GM13976 (cell line): ENCODE data around the gene ZFYVE27.

ENCODE experiments used
- DNase-seq: peaks from one replicate; pipeline ENCODE4 v3.0.0; 2012; ENCODE audit warnings: low spot score
- in situ Hi-C: fragments of 300-500 bp; cut with MboI; formaldehyde crosslinking; loops from one replicate; pipeline ENCODE4 v1.12.0; 2022; ENCODE audit warnings: low sequenced_read_pairs, mixed read lengths, inconsistent platforms; ENCODE audit not compliant: unreplicated experiment
- TF ChIP-seq, protein P1 (sequence below): IDR thresholded peaks from 2 replicates; pipeline ENCODE4 v1.5.1; 2012; ENCODE audit warnings: borderline replicate concordance, mild to moderate bottlenecking; ENCODE audit not compliant: insufficient read depth; ENCODE audit errors: extremely low read depth, missing control alignments, control extremely low read depth

Gene ZFYVE27

DNA sequence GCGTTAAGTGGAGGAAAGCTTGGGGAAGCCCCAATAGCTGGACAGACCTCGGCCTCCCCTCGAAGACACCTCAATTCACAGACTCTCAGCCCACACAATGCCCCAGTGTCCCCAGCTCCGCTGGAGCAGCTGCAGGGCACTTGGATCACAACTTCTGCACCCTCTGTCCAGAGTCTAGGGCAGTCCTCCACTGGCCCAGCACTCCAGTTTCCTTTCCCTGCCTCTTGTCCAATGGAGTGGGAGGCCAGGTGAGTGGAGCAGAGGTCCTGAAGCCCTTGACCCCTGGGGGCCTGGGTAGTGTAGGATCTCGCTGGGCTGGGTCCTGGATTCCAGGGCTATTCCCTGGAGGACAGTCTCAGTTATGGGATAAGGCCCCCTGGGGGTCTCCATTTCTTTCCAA lies 23.0 kb downstream of the ZFYVE27 start:
- in situ Hi-C loops, result no loop called here
- TF ChIP-seq, protein P1, sequence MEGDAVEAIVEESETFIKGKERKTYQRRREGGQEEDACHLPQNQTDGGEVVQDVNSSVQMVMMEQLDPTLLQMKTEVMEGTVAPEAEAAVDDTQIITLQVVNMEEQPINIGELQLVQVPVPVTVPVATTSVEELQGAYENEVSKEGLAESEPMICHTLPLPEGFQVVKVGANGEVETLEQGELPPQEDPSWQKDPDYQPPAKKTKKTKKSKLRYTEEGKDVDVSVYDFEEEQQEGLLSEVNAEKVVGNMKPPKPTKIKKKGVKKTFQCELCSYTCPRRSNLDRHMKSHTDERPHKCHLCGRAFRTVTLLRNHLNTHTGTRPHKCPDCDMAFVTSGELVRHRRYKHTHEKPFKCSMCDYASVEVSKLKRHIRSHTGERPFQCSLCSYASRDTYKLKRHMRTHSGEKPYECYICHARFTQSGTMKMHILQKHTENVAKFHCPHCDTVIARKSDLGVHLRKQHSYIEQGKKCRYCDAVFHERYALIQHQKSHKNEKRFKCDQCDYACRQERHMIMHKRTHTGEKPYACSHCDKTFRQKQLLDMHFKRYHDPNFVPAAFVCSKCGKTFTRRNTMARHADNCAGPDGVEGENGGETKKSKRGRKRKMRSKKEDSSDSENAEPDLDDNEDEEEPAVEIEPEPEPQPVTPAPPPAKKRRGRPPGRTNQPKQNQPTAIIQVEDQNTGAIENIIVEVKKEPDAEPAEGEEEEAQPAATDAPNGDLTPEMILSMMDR, result no peak

DNA sequence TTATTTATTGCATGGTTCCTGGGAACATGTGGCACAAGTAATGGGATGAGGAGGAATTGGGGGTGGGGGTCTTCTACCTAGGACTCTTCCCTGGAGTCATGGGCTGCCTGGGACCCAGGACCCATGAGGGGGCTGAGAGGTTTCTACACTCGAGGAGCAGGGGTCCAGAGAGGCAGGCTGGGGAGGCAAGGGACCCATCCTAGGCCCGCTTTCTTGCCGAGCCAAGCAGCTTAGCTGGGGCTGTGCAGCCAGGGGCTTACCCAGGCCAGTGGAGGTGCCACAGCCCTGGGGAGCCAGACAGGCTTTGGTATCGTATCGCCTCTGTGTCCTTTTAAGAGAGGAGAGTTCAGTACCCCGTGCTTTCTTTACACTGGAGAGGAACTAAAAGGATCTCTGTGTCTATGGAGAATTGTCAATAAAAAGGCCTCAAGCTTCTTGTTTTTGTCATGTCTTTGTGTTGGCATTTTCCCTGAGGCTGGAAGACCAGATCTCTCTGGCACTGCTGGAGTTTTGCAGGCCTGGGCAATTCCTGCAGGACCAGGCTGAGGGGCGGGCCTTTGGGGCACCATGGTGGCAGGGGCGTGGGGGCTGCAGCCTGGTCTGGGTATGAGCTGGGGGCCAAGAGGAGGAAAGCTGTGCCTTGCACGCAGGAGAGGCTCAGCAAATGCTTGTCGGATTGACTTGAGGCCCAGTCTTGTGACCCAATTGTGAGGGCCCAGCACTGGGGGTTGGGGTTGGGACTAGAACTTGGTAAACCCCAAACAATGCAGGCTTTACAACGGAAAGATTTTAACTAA lies 23.7 kb downstream of the ZFYVE27 start:
- TF ChIP-seq, protein P1, result no peak
- DNase-seq, result no peak
- in situ Hi-C loops, result no loop called here

More for the DNA sequence above, 23.0 kb downstream of the ZFYVE27 start:
- no peak for DNase-seq

- in situ Hi-C loops, result no loop called here
These were observed 24.5 kb downstream of the ZFYVE27 start for GRCh38 chr10:97761331-97761865.

GRCh38 chr10:97762056-97762455 lies 25.1 kb downstream of the ZFYVE27 start:
- TF ChIP-seq, protein P1, result no peak
- in situ Hi-C loops, result no loop called here
- DNase-seq, result no peak

More at GRCh38 chr10:97761331-97761865, 24.5 kb downstream of the ZFYVE27 start:
- no peak for DNase-seq
- TF ChIP-seq, protein P1, result no peak

GRCh38 chr10:97762816-97763215 lies 25.9 kb downstream of the ZFYVE27 start:
- TF ChIP-seq, protein P1, result no peak
- in situ Hi-C loops, result no loop called here
- no peak for DNase-seq

DNA sequence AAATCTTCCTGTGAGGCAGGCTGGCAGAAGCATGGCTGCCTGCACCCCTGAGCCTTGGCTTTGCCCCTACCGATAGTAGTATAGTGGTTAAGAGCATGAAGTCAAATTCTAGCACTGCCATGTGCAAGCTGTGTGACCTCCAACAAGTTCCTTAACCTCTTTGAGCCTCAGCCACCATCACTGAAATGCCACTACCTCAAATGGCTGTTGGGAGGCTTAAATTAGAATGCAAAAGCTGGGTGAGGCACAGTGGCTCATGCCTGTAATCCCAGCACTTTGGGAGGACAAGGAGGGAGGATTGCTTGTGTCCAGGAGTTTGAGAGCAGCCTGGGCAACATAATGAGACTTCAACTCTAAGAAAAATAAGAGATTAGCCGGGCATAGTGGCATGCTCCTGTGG lies 26.5 kb downstream of the ZFYVE27 start:
- TF ChIP-seq, protein P1, result no peak
- in situ Hi-C loops, result no loop called here
- DNase-seq, result no peak
